HG02610 (cell line): ENCODE results near the gene SCFD2.
"Not testable (repeated sequence)": the region's sequence is repeated elsewhere in the genome, so short reads cannot be mapped to it uniquely, and the experiment has no call there.

Experiments
- ATAC-seq: cut with Tn5 transposase; IDR thresholded peaks from one replicate; pipeline ENCODE4 v1.9.1; 2021; ENCODE audit warnings: mild to moderate bottlenecking, moderate library complexity; ENCODE audit not compliant: unreplicated experiment

SCFD2 gene

DNA sequence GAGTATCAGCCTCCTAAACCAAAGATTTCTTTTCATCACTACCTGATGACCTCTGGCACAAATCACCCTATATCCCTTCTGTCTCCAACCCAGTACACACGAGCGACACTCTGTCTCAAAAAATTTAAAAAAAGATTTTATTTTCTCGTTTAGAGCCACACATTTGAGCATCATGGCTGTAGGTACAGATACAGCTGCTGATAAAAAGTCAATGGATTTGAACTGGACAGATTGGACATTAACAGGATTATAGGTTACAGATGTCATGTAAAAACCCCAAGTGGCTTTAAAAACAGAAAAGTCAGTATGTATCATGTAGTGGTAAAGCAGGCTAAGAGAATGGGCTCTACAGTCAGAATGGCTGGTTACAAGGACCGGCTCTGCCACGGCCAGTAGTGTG is 171.1 kb downstream of the SCFD2 start:
- no peak for ATAC-seq

DNA sequence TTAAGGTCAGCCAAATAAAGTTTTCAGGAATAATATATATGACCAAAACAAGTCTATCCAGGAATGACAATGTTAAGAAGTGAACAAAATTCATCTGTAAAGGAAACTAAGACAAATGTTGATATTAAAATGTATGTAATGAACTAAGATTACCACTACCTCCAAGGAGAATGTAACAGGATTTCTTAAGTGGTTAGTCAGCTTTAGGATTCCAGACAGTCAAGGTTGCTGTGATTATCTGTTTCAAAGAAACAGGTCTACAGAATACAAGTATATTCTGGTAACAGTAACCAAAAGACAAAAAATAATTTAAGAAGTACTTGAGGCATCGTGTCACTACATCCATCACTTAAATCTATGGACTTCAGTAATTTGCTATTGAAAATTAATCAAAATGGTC is 172.8 kb downstream of the SCFD2 start:
- ATAC-seq, result no peak

DNA sequence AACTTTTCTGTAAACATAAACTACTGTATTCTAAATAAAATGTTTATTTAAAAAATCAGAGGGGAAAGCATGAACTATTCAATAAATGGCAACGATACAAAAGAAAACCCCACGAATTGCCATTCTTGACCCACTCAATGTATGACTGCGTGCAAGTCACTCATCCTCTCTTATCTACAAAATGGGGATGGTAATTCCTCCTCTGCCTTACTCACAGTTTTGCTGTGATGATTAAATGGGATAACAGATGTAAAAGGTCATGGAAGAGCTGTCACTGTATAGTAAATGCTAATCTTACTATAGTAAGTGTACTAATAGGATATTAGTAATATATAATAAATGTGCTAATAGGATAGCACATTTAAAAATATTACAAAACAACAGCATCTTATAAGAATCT is 173.4 kb downstream of the SCFD2 start:
- ATAC-seq, result no peak

DNA sequence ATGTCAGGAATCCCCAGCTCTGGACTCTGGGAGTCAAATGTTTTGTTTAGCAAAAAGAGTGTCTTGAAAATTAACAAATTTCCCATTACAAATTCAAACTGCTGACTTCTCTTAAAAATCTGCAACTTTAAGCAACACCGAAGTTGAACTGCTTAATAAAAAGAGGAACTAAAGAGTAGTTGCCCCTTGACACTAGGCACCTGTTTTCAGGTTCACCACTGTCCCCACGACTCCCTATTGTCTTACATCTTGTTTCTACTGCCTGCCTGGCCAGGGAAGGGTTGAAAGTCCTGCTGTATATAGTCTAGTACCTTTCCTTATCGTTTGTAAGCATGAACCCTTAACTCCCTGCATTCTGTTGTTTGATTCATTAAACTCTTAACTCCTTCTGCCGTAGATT is 173.9 kb downstream of the SCFD2 start:
- ATAC-seq, result no peak

DNA sequence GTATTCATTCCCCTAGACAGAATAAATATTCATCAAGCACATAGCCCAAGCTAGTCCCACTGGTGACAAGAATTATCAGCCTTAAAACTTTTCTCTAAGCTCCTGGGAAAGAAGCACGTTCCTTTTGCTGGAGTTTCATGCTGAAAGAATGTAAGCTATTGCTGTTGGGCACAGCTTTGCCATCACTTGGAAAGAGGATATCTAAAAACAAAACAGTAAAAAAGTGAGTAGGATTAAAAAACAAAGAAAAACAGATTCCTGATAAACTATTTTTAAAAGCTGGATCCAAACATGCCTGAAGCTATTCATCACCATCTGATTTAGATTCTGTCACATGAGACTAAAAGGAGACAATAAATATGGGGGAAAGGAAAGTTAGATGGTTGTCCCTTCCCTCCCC is 176.8 kb downstream of the SCFD2 start:
- ATAC-seq, result no peak

DNA sequence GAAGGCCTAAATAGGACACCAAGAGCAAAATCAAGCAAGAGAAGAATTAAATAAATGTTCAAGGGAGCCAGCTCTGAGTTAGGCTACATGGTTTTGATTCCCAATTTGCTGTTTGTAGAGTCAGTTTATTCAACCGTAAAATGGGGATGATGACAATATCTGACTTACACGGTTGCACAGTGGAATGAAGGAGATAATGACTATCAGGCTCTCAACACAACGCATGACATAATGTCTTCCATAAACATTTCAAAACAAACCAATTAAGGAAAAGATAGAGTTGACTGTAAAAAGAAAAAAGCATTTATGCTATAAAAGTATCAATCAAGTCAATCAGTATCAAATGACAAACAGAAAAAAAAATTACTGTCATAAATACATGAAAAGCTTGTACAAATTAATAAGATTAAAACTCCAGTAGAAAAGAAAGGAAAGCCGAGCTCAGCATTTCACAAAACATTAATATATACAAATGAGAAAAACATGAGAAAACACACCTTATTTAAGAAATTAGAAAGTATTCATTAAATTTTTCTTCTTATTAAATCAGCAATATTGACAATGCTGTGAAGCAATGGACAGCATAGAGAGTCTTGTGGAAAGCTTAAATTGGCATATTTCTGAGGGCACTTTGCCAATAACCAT is 179.0 kb downstream of the SCFD2 start:
- ATAC-seq, result no peak

DNA sequence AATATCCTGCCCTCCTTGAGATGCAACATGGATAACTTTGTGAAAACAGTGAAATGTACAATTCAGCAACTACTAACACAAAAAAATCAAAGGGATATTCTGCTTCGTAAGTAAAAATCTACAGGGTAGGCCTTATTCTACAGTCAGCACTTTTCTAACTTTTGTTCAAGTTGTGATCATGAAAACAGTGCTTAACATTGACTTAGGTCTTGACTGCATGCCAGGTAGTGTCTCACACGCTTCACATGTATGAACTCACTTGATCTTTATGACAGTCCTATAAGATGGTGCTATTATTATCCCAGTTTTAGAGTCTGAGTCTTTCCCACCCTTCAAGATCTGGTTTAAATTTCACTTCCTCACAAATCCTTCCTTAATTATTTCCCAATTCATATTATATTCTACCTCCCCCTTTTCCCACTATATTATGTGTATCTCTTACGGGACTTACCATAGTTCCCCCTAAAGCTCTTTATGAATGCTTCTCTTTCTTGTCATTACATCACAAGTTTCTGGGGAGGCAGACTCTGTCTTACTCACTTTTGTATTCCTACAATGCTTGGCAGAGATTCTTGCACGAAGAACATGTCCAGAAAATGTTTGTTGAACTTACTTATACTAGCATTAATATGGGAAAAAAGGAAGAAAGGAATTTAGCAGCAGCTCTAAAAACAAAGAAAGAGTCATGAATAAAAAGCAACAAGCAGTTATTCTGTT is 179.8 kb downstream of the SCFD2 start:
- ATAC-seq, result no peak

DNA sequence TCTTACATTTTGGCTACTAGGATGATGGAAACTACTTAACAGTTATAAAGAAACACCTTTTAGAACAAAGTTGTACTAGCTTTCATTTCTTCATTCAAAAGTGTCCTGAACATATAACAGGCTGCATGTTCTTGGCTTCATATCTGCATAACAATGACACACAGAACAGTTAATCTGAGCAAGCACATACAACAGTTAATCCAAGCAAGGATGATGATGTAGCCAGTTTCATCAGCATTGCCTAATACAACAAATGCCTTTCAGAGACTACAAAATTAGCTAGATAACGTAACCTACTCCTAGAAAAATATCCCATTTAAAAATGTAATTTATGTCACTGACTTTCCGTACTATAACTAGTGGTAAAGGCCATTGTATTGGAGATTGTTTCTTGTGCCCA is 182.1 kb downstream of the SCFD2 start:
- ATAC-seq, result no peak

DNA sequence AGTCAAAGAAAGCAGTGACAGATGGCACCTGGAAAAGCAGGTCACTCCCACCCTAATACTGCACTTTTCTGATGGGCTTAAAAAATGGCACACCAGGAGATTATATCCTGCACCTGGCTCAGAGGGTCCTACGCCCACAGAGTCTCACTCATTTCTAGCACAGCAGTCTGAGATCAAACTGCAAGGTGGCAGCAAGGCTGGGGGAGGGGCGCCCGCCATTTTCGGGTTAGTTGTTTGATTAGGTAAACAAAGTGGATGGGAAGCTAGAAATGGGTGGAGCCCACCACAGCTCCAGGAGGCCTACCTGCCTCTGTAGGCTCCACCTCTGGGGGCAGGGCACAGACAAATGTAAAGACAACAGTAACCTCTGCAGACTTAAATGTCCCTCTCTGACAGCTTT is 188.1 kb downstream of the SCFD2 start:
- ATAC-seq, result not testable (repeated sequence)

DNA sequence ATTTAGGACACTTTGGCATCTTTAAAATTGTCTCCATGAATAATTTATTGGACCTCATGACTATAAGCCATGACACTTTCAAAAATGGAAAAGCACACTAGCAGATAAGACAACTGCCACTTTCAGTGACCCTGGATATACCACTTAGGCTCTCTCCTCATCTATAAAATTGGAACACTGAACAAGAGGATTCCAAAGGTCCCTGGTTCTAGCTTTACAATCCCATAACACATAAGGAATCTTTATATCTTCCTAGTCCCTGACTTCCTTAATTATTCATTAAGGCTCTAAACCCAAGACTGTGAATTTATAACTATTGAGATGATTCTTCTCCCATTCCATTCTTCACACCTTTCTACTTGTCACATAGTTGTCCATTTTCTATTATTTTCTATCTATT is 190.2 kb downstream of the SCFD2 start:
- ATAC-seq, result no peak

DNA sequence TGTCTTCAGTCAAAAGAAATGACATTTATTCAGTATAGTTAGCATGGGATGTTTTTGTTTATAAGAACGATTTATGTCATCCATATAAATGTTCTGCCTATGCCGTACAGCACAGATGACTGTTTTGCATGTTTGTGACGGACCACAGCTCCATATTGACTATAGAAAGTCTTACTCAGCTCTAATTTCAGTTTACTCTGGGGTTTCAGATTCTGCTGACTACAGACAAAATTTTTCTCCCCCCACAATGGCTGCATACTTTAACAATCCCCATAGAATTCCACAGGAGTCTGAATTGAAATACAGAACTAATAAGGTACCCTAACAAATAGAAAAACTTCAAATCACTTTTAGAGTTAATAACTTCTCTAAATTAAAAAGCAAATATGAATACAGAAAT is 191.0 kb downstream of the SCFD2 start:
- no peak for ATAC-seq

DNA sequence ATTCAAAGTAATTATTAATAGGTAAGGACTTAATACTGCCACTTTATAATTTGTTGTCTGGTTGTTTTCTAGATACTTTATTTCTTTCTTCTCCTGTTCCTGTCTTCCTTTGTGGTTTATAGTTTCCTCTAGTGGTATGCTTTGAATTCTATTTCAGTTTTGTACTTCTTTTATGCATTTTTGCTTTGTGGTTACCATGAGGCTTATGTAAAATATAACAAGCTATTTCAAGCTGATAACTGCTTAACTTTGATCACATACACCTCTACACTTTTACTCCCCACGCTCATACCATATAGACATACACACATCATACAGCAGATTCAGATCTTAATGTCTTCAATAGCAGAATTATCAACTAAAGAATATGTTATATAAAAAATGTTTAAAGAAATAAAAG is 192.3 kb downstream of the SCFD2 start:
- no peak for ATAC-seq

DNA sequence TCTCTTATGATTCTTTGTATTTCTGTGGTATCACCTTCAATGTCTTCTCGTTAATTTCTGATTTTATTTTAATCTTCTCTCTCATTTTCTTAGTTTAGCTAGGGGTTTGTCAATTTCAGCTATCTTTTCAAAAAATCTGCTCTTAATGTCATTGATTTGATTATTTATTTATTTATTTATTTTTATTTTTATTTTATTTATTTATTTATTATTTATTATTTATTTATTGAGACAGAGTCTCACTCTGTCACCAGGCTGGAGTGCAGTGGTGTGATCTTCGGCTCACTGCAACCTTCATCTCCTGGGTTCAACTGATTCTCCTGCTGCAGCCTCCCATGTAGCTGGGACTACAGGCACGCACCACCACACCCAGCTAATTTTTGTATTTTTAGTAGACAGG is 194.1 kb downstream of the SCFD2 start:
- ATAC-seq, result no peak

DNA sequence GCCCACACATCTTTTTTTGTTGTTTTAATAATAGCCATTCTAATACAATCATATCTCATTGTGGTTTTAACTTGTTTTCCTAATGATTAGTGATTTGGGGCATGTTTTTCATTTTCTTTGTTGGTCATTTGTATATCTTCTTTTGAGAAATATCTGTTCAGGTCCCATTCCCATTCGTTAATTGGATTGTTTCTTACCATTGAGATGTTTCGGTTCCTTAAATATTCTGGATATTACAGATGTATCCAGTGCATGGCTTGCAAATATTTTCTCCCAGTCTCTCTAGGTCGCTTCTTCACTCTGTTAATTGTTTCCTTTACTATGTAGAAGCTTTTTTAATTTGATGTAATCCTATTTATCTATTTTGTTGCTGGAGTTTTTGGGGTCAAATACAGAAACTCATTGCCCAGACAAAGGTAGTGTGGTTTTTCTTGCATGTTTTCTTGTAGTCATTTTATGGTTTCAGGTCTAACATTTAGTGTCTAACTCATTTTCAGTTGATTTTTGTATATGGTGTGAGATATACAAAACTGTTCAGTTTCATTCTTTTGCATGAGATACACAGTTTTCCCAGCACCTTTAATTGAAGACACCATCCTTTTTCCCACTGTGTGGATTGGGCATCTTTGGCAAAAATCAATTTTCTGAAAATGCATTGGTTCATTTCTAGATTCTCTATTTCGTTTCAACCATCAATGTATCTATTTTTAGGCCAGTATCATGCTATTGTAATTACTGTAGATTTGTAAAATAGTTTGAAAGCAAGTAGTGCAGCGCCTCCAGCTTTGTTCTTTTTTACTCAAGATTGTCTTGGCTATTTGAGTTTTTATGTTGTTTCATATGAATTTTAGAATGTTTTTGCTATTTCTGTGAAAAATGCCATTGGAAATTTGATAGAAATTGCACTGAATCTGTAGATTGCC is 195.9 kb downstream of the SCFD2 start:
- peak; percentile 44 for ATAC-seq

DNA sequence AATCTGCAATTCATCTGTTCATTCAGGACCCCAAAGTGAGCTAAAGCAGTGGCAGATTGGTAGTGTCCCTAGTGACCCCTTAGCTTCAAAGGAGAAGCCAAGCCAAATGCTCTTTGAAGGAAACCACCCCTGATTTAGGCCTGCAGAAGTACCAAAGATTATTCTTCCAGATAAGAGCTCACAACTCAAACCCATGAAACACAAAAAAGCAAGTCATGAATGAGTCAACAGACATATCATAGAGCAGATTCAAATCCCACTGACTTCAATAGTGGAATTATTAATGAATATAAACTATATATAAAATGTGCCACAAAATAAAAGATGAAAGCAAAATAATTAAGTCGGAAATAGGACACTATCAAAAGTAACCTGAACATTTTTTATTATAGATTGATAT is 197.6 kb downstream of the SCFD2 start:
- no peak for ATAC-seq

DNA sequence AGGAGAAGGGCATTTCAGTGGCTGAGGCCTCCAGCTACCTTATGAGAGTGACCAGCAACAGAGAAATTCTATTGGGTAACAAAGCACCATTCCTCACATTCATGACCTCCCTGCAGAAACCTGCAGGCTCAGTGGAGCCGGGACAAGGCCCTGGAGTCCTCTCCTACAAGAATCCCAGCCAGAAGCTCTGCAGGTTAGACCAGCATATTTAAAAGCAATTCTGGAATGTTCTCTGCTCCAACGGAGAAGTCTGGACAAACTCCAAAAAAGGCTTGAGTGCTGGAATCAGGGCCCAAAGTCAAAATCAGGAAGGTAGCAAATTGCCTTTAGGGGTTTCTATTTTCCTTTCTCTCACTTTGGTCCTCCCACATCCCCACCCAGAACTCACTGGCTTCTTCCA is 202.9 kb downstream of the SCFD2 start:
- no peak for ATAC-seq

DNA sequence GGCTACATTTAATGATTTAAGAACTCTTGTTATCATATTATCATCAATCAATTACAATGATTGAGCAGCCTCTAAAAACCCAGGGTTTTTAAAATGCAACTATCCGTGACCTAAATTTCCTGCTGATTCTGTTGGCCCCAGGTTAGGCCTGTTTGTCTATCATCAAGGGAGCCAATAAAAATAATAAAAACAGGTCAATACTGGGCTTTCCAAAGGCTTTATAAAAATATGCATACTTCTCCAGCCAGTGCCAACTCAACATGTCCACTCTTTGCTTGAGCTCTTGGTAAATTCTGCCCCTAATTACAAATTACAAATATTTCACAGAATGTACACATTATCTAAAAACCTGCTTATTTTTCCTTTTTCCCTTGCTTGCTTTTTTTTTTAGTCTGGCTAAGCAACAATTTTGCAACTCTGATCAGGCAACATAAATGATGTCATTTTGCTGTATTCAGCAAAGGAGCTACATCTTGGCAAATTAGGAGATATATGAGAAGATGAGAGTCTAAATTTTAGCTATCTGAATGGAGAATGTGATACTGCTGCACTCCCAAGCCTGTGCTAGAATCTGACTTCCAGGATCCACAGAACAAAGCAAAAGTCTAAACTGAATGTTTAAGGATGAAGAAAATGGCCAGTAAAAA is 204.0 kb downstream of the SCFD2 start:
- ATAC-seq, result no peak

DNA sequence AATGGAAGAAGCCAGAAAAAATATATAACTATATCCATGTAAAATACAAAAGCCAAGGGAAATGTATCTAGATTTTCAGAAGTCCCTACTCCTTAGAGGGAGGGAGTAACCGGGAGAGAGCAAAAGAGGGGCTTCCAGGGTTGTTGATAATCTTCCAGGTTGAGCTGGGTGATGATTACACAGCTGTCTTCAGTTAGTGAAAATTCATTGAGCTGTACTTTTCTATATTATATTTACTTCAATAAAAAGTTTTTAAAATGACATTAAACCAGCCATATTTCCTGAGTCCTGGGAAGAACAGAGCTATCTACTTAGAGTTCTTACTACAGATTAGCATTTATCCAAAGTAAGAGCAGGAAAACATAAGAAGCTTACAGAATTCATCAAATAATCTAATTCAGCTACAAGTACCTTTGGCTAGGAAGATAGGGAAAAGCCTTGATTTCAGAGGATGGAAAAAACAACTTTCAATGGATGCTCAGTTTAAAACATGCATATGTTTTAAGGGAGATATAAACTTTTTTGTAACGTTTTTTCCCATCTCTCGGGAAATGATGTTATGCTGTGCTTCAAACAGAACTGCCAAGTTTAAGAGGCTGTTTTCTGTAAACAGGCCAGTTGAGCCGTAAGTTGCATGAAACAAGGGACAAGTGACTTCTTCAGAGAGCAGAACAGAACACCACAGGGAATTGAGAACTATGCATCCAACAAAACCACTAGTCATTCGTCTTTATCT is 204.6 kb downstream of the SCFD2 start:
- ATAC-seq, result no peak

DNA sequence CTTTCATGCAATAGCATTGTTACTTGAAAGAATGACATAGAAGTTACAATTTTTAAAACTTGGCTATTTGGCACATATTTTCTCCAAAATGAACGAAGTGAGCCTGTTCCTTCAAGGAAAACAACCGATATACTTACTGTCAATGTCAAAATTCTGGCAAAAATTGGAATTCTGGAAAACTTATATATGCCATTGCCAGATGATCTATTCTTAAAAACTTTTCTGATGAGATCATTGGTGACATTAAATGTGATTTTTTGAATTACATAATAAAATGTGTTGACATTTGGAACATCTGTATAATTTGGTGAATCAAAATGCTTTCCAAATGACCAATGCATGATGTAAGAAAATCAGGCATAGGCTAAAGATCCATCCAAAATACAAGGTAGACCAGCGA is 209.0 kb downstream of the SCFD2 start:
- ATAC-seq, result no peak

DNA sequence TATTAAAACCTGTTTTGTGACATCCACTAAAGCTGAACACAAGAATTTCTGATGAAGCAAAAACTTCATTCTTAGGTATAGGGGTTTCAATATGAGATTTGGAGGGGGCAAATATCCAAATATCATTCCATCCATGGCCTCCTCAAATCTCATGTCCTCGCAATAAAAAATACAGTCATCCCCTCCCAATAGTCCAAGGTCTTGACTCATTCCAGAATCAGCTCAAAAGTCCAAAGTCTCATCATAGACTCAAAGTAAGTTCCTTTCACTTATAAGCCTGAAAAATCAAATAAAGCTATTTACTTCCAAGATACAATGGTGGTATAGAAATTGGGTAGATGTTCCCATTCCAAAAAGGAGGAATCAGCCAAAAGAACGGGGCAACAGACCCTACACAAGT is 213.4 kb downstream of the SCFD2 start:
- no peak for ATAC-seq

DNA sequence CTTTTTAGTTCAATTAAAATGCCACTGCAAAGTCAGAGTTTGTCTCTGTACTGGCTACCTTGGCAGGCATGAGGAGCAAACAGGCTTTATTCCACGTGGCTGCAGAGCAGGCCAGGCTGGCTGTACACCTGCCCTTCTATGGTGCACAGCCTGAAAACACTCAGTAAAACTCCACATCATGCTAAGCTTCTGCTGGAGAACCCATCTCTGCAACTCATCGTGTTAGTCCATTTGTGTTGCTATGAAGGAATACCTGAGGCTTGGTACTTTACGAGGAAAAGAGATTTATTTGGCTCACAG is 214.4 kb downstream of the SCFD2 start:
- no peak for ATAC-seq
